NT2/D1 (cell line): ENCODE measurements around the gene SERINC5.
A peak's percentile ranks its signal among the peaks of the same experiment; 100 is the strongest.

ENCODE experiments used
- DNase-seq: peaks from one replicate; pipeline ENCODE4 v3.0.0-alpha.2; 2011; ENCODE audit warnings: low read depth, low spot score
- H3K27me3 ChIP-seq: 2 replicates; pipeline ENCODE4 v1.6.0; 2011; ENCODE audit warnings: mild to moderate bottlenecking; ENCODE audit not compliant: insufficient read length, insufficient read depth
- H3K36me3 ChIP-seq: 2 replicates; pipeline ENCODE4 v1.6.1; 2011; ENCODE audit warnings: mild to moderate bottlenecking, low read length, mixed read lengths; ENCODE audit not compliant: insufficient read depth, insufficient read length
- H3K4me1 ChIP-seq: 2 replicates; pipeline ENCODE4 v1.5.1; 2011; ENCODE audit not compliant: insufficient read depth, insufficient read length
- H3K4me3 ChIP-seq: 2 replicates; pipeline ENCODE4 v1.5.1; 2011; ENCODE audit warnings: low read depth; ENCODE audit not compliant: insufficient read length
- H3K9ac ChIP-seq: 2 replicates; pipeline ENCODE4 v1.6.0; 2011; ENCODE audit warnings: low read depth; ENCODE audit not compliant: insufficient read length
- H3K9me3 ChIP-seq: 2 replicates; pipeline ENCODE4 v1.5.1; 2011; ENCODE audit warnings: mild to moderate bottlenecking, low read length; ENCODE audit not compliant: insufficient read depth
- SUZ12 ChIP-seq: IDR thresholded peaks from 2 replicates; pipeline ENCODE4 v1.6.1; 2011; ENCODE audit not compliant: insufficient read length, insufficient read depth; ENCODE audit errors: extremely low read depth
- YY1 ChIP-seq: IDR thresholded peaks from 2 replicates; pipeline ENCODE4 v1.6.1; 2011; ENCODE audit not compliant: insufficient read length, insufficient read depth
- ZNF274 ChIP-seq: IDR thresholded peaks from 2 replicates; pipeline ENCODE4 v1.6.1; 2011; ENCODE audit warnings: mild to moderate bottlenecking, low read depth, low read length

Gene SERINC5

GRCh38 chr5:80251636-80252035 lies 4.2 kb downstream of the SERINC5 start:
- no peak for DNase-seq
- H3K27me3 ChIP-seq: no peaks in the 10 kb centered on the region
- TF ChIP-seq SUZ12: no peak
- TF ChIP-seq YY1: no peak
- no peak for TF ChIP-seq ZNF274
- peaks cover 2% of the 10 kb centered on the region for H3K4me1 ChIP-seq
- H3K9me3 ChIP-seq: no peaks in the 10 kb centered on the region
- no peak overlapping the region for H3K4me3 ChIP-seq
- peaks cover 28% of the 10 kb centered on the region for H3K36me3 ChIP-seq
- H3K9ac ChIP-seq: no peak overlapping the region

- Histone ChIP-seq H3K4me3 (no peak overlapping the region), H3K9me3 (no peaks in the 10 kb centered on the region), H3K36me3 (peaks cover 28% of the 10 kb centered on the region), H3K27me3 (no peaks in the 10 kb centered on the region), H3K4me1 (peaks cover 2% of the 10 kb centered on the region), H3K9ac (no peak overlapping the region)
- no peak for TF ChIP-seq YY1
- no peak for TF ChIP-seq SUZ12
- no peak for TF ChIP-seq ZNF274
- DNase-seq: no peak
Observed at GRCh38 chr5:80250801-80251200, 5.0 kb downstream of the SERINC5 start.

DNA sequence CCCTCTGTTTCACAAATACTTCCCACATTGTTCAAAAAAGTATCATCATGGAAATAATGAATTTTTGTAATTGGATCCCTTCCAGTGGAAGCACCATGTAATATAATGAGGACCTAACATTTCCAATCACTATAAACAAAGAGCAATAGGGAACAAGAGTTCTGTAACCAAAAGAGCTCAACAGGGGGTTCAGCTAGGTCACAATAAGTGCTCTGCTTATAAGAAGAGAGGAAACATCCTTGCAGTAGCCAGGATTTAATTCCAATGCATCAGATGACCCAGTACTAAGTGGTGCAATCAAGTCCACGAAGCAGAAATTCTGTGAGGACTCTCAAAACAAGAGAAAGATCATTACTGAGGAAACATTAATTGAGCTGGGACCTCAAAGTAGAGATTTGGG lies 5.9 kb downstream of the SERINC5 start:
- Histone ChIP-seq H3K36me3 (peaks cover 32% of the 10 kb centered on the region), H3K9me3 (peaks cover 4% of the 10 kb centered on the region; the same call in 1 of the 2 replicates), H3K9ac (no peak overlapping the region), H3K27me3 (no peaks in the 10 kb centered on the region), H3K4me3 (no peak overlapping the region), H3K4me1 (peaks cover 2% of the 10 kb centered on the region)
- no peak for DNase-seq
- no peak for TF ChIP-seq SUZ12
- TF ChIP-seq ZNF274: no peak
- TF ChIP-seq YY1: no peak

GRCh38 chr5:80248378-80248777 lies 7.5 kb downstream of the SERINC5 start:
- H3K4me3 ChIP-seq: no peak overlapping the region
- DNase-seq: no peak
- peaks cover 2% of the 10 kb centered on the region for H3K4me1 ChIP-seq
- no peak for TF ChIP-seq YY1
- TF ChIP-seq ZNF274: no peak
- no peak for TF ChIP-seq SUZ12
- no peaks in the 10 kb centered on the region for H3K27me3 ChIP-seq
- no peak overlapping the region for H3K9ac ChIP-seq
- peaks cover 20% of the 10 kb centered on the region for H3K9me3 ChIP-seq
- H3K36me3 ChIP-seq: peaks cover 22% of the 10 kb centered on the region

- H3K27me3 ChIP-seq: no peaks in the 10 kb centered on the region
- H3K9me3 ChIP-seq: peaks cover 30% of the 10 kb centered on the region
- no peak overlapping the region for H3K4me3 ChIP-seq
- H3K9ac ChIP-seq: no peak overlapping the region
- no peak for DNase-seq
- TF ChIP-seq ZNF274 (no peak), YY1 (no peak)
- H3K36me3 ChIP-seq: peaks cover 22% of the 10 kb centered on the region
- peaks cover 2% of the 10 kb centered on the region for H3K4me1 ChIP-seq
Observed at GRCh38 chr5:80246995-80247729, 8.7 kb downstream of the SERINC5 start.

DNA sequence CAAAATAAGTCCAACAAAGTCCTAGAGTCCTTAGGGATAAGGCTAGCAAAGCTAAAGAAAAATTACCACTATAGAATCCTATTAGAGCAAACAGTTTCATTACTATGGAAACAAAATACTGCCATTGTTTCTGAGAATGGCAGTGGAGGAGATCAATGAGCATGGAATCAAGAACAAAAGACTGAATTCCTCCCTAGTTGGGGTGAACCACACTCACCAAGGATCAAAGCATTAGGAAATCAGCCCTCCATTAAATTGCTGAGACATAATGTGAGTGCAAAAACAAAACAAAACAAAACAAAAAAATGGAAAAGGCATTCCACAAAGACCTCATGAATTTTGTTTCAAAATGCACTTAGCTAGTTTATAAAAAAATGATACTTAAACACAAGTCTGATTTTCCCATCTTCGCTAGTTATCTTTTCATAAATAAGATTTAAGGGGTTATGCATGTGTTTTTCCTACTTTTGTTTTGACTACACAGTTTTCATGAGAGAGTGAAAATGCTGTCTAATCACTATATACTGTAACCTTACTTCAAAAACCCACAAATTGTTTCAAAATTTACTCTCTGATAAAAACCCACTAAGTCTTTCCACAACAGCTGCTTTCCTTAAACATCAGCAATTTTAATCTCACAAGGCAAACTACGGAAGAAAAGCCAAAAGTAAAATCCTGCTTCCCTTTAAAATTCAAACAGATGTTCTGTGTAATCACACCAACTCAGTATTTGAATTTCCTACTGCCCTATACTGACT lies 9.7 kb downstream of the SERINC5 start:
- TF ChIP-seq SUZ12: no peak
- no peak for TF ChIP-seq ZNF274
- no peak for TF ChIP-seq YY1
- no peak overlapping the region for H3K9ac ChIP-seq
- H3K4me3 ChIP-seq: no peak overlapping the region
- H3K27me3 ChIP-seq: no peaks in the 10 kb centered on the region
- DNase-seq: peak; percentile 66
- H3K9me3 ChIP-seq: peaks cover 39% of the 10 kb centered on the region
- H3K36me3 ChIP-seq: peaks cover 32% of the 10 kb centered on the region
- H3K4me1 ChIP-seq: peaks cover 2% of the 10 kb centered on the region

DNA sequence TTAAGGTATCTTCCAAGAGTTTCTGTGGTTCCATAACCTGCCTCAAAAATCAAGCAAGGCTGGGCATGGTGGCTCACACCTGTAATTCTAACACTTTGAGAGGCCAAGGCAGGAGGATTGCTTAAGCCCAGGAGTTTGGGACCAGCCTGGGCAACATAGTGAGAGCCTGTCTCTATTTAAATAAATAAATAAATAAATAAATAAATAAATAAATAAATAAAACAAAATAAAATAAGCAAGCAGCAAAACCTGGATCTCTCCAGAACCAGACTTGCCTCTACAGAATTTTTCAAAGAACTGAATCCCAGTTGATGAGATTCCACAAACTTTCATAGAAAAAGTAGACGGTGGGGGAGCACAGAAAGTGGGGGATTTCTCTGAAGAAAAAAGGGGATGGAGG lies 12.3 kb downstream of the SERINC5 start:
- Histone ChIP-seq H3K27me3 (no peaks in the 10 kb centered on the region), H3K4me1 (no peaks in the 10 kb centered on the region), H3K4me3 (no peak overlapping the region), H3K9ac (no peak overlapping the region), H3K9me3 (peaks cover 39% of the 10 kb centered on the region), H3K36me3 (peaks cover 27% of the 10 kb centered on the region)
- TF ChIP-seq YY1 (no peak), ZNF274 (no peak), SUZ12 (no peak)
- DNase-seq: no peak

GRCh38 chr5:80242849-80243248 lies 13.0 kb downstream of the SERINC5 start:
- Histone ChIP-seq H3K4me1 (no peaks in the 10 kb centered on the region), H3K27me3 (no peaks in the 10 kb centered on the region), H3K4me3 (no peak overlapping the region), H3K9ac (no peak overlapping the region), H3K9me3 (peaks cover 39% of the 10 kb centered on the region), H3K36me3 (peaks cover 22% of the 10 kb centered on the region)
- TF ChIP-seq ZNF274 (no peak), SUZ12 (no peak), YY1 (no peak)
- no peak for DNase-seq
